CD4-positive, alpha-beta T cell treated with Interleukin-10 for 1 hour (primary cell): ENCODE data around the gene WDTC1.
"Not testable (repeated sequence)": the region's sequence is repeated elsewhere in the genome, so short reads cannot be mapped to it uniquely, and the experiment has no call there.

Experiments
- DNase-seq: peaks from one replicate; pipeline ENCODE4 v3.0.0-alpha.2; 2020

WDTC1 gene

GRCh38 chr1:27234049-27234882 is at the start of gene WDTC1:
WDTC1 (plus strand) TSS chr1:27234632; CDS start chr1:27261055, 26,423 bp downstream.
- DNase-seq = peak; percentile 99

GRCh38 chr1:27184665-27185064 is 49.8 kb upstream of the WDTC1 start:
- not testable (repeated sequence) for DNase-seq

- no peak for DNase-seq
Measured at GRCh38 chr1:27192039-27192529, 42.3 kb upstream of the WDTC1 start.

GRCh38 chr1:27193194-27193593 is 41.2 kb upstream of the WDTC1 start:
- no peak for DNase-seq

- no peak for DNase-seq
Measured at GRCh38 chr1:27201295-27201694, 33.1 kb upstream of the WDTC1 start.

- DNase-seq = no peak
Measured at GRCh38 chr1:27203946-27204345, 30.5 kb upstream of the WDTC1 start.

- not testable (repeated sequence) for DNase-seq
Measured at GRCh38 chr1:27207238-27207637, 27.2 kb upstream of the WDTC1 start.

- DNase-seq = not testable (repeated sequence)
Measured at GRCh38 chr1:27208143-27208850, 26.1 kb upstream of the WDTC1 start.

GRCh38 chr1:27216466-27216865 is 18.0 kb upstream of the WDTC1 start:
- DNase-seq = no peak

GRCh38 chr1:27217401-27217800 is 17.0 kb upstream of the WDTC1 start:
- DNase-seq = no peak

- no peak for DNase-seq
Measured at GRCh38 chr1:27218736-27219135, 15.7 kb upstream of the WDTC1 start.

GRCh38 chr1:27220096-27220495 is 14.3 kb upstream of the WDTC1 start:
- no peak for DNase-seq

GRCh38 chr1:27220702-27221497 is 13.5 kb upstream of the WDTC1 start:
- DNase-seq = not testable (repeated sequence)

- DNase-seq = no peak
Measured at GRCh38 chr1:27225621-27226020, 8.8 kb upstream of the WDTC1 start.

- DNase-seq = no peak
Measured at GRCh38 chr1:27227765-27228164, 6.7 kb upstream of the WDTC1 start.

GRCh38 chr1:27233667-27234048 is 774 bp upstream of the WDTC1 start:
- DNase-seq = peak; percentile 57

GRCh38 chr1:27235827-27236226 is 1.4 kb downstream of the WDTC1 start:
- DNase-seq = no peak

GRCh38 chr1:27237112-27237511 is 2.7 kb downstream of the WDTC1 start:
- no peak for DNase-seq

GRCh38 chr1:27238032-27238431 is 3.6 kb downstream of the WDTC1 start:
- no peak for DNase-seq

GRCh38 chr1:27241677-27242076 is 7.2 kb downstream of the WDTC1 start:
- no peak for DNase-seq

GRCh38 chr1:27243665-27244064 is 9.2 kb downstream of the WDTC1 start:
- not testable (repeated sequence) for DNase-seq

GRCh38 chr1:27246194-27246593 is 11.8 kb downstream of the WDTC1 start:
- DNase-seq = no peak

GRCh38 chr1:27253596-27253995 is 19.2 kb downstream of the WDTC1 start:
- no peak for DNase-seq
